Left ventricle myocardium inferior (tissue), 1 donor: ENCODE measurements around the gene R3HDM4. TPM values are rescaled to one million over a fixed set of nuclear protein-coding genes. Genes with fewer than 3 reads are reported as not detected.

Source experiments
- DNase-seq: peaks from one replicate; pipeline ENCODE4 v3.0.0-alpha.2; 2020
- H3K27ac ChIP-seq: fragments of 200-600 bp; replicated peaks from 2 replicates; pipeline ENCODE4 v1.8.0; 2021
- H3K27me3 ChIP-seq: fragments of 200-600 bp; 2 replicates; pipeline ENCODE4 v1.8.0; 2021; ENCODE audit warnings: low read depth
- H3K36me3 ChIP-seq: fragments of 200-600 bp; 2 replicates; pipeline ENCODE4 v1.8.0; 2021
- H3K4me1 ChIP-seq: fragments of 200-600 bp; 2 replicates; pipeline ENCODE4 v1.8.0; 2021
- H3K4me3 ChIP-seq: fragments of 200-600 bp; 2 replicates; pipeline ENCODE4 v1.8.0; 2021; ENCODE audit warnings: mild to moderate bottlenecking, moderate library complexity
- H3K9me3 ChIP-seq: fragments of 200-600 bp; replicated peaks from 2 replicates; pipeline ENCODE4 v1.8.0; 2021
- CTCF ChIP-seq: fragments of 200-600 bp; IDR thresholded peaks from 2 replicates; pipeline ENCODE4 v1.8.0; 2021; ENCODE audit warnings: antibody characterized with exemption, mild to moderate bottlenecking, borderline replicate concordance
- intact Hi-C: fragments of 100-400 bp; cut with micrococcal nuclease; formaldehyde crosslinking; loops from one replicate; pipeline ENCODE4 v1.11.0; 2022
- total RNA-seq: library from RNA; stranded (reverse); fragmentation: NEBNext Ultra II Directional; extraction: Animal tissue kit (Norgen Biotek cat#: 25700); gene quantifications from one replicate; pipeline ENCODE4 v1.2.1, GENCODE V29; 2021
- donor health status: DM: no; HTN: yes; CAD: no; lungs with severe emphysema.

Gene R3HDM4
- total RNA-seq, 1 donor from 2014 or later = 21.6 TPM

GRCh38 chr19:876780-877314 is 36.2 kb downstream of the R3HDM4 start:
- Histone ChIP-seq H3K9me3 (no peaks in the 10 kb centered on the region), H3K27ac (no peak overlapping the region), H3K36me3 (peaks cover 49% of the 10 kb centered on the region), H3K27me3 (no peaks in the 10 kb centered on the region), H3K4me1 (peaks cover 9% of the 10 kb centered on the region), H3K4me3 (no peak overlapping the region)
- intact Hi-C loops = no loop called here
- no peak for DNase-seq
- TF ChIP-seq CTCF = no peak

DNA sequence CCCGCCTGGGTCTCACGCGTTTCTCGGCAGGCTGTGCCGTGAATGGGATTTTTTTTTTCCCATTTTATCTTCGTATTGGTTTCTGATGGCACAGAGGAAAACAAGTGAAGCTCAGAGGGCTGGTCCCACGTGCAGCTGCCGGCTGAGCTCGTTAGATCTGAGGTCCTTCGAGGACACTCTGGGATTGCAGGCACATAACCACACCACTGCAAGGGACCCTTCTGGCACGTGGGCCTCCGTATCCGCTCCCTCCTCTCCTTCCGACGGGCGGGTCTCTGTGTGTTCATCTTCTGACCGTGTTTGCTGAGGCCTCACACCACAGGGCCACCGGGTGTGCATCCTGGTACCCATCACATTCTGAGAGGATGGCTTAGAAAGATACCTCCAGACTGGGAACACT is 36.9 kb downstream of the R3HDM4 start:
- peaks cover 13% of the 10 kb centered on the region for H3K4me1 ChIP-seq
- intact Hi-C loops = no loop called here
- H3K4me3 ChIP-seq = no peak overlapping the region
- H3K27me3 ChIP-seq = no peaks in the 10 kb centered on the region
- no peak for TF ChIP-seq CTCF
- H3K9me3 ChIP-seq = no peaks in the 10 kb centered on the region
- H3K36me3 ChIP-seq = peaks cover 41% of the 10 kb centered on the region
- H3K27ac ChIP-seq = no peak overlapping the region
- no peak for DNase-seq

DNA sequence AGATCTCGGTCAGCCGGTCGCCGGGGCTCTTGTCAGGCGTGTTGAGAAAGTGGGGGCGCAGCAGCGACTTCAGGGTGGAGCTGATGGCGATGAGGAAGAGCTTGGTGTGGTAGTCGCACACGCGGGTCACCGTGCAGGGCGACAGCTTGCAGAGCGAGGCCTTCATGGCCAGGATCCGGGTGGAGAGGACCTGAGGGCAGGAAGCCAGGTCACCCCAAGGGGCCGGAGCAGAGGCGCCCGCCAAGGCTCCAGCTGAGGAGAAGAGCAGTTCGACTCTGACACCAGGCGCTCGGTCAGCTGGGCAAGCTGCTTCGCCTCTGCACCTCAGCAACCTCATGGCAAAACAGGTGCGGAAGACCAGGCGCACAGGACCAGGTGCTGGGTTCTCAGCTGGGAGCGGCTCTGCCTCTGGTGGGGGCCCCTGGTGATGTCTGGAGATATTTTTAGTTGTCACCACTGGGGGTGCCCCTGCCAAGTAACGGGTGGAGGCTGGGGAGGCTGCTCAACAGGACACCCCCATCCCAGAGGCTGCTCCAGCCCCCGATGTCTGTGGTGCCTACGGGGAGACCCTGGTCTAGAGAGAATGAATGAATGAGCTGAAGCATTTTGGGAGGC is 37.6 kb downstream of the R3HDM4 start:
- peaks cover 16% of the 10 kb centered on the region for H3K4me1 ChIP-seq
- TF ChIP-seq CTCF = no peak
- DNase-seq = no peak
- H3K36me3 ChIP-seq = peaks cover 34% of the 10 kb centered on the region
- no peaks in the 10 kb centered on the region for H3K27me3 ChIP-seq
- H3K27ac ChIP-seq = no peak overlapping the region
- no peak overlapping the region for H3K4me3 ChIP-seq
- H3K9me3 ChIP-seq = no peaks in the 10 kb centered on the region
- intact Hi-C loops = no loop called here

DNA sequence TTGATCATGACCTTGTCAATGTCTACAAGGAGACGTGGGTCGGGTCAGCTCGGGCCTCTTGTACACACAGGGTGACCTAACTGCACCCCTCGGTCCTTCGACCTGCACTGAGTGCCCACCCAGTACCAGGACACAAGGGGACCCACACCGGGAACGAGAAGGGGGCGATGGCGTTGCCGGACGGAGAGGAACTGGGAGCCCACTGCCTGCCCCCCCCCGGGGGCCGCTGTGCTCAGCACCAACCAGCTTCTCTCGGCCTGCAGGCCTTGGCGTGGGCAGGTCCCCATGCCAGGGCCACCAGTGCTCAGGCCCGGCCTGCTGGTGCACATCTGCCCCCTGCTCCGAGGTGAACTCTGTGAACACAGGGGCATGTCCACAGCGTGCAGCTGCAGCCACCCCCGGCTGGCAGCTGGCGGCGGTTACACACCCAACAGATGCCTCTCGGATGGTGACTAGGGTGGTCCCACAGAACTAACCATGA is 39.4 kb downstream of the R3HDM4 start:
- TF ChIP-seq CTCF = no peak
- peak overlapping the region; percentile 63 for H3K27ac ChIP-seq
- H3K4me1 ChIP-seq = peaks cover 30% of the 10 kb centered on the region
- H3K4me3 ChIP-seq = no peak overlapping the region
- no peaks in the 10 kb centered on the region for H3K27me3 ChIP-seq
- H3K9me3 ChIP-seq = no peaks in the 10 kb centered on the region
- intact Hi-C loops = no loop called here
- H3K36me3 ChIP-seq = peaks cover 28% of the 10 kb centered on the region
- DNase-seq = no peak

DNA sequence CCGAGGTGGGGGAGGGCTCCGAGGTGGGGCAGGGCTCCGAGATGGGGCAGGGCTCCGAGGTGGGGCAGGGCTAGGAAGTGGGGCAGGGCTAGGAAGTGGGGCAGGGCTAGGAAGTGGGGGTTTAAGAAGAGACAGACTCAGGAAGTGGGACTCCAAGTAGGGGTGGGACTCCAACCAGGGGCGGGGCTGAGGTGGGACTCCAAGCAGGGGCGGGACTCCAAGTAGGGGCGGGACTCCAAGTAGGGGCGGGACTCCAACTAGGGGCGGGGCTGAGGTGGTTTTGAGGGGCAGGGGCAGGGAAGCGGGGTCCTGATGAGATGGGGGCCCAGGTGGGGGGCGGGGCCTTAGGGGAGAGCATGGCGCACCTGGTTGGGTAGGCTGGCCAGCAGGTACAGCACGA is 39.9 kb downstream of the R3HDM4 start:
- no peak for TF ChIP-seq CTCF
- no peak for DNase-seq
- H3K9me3 ChIP-seq = no peaks in the 10 kb centered on the region
- H3K27ac ChIP-seq = peak overlapping the region; percentile 63
- no peaks in the 10 kb centered on the region for H3K27me3 ChIP-seq
- intact Hi-C loops = no loop called here
- H3K36me3 ChIP-seq = peaks cover 32% of the 10 kb centered on the region
- H3K4me3 ChIP-seq = no peak overlapping the region
- peaks cover 35% of the 10 kb centered on the region for H3K4me1 ChIP-seq
